SW 1271 (cell line): ENCODE results near the gene TENT4B.

ENCODE experiments used
- DNase-seq, 2 experiments: peaks; one replicate each; lab custom pipeline; 2025; lab: John Stamatoyannopoulos, UW

TENT4B gene

GRCh38 chr16:50195756-50196155 is 42.6 kb downstream of the TENT4B start:
- no peak for DNase-seq

GRCh38 chr16:50197582-50197981 is 44.5 kb downstream of the TENT4B start:
- DNase-seq: no peak

GRCh38 chr16:50198802-50199403 is 45.8 kb downstream of the TENT4B start:
- DNase-seq: no peak

GRCh38 chr16:50201787-50202186 is 48.7 kb downstream of the TENT4B start:
- DNase-seq: no peak

GRCh38 chr16:50202926-50203624 is 50.0 kb downstream of the TENT4B start:
- DNase-seq: peak; percentile 36 to 74

GRCh38 chr16:50203681-50204080 is 50.6 kb downstream of the TENT4B start:
- DNase-seq: no peak

- DNase-seq: no peak
Measured at GRCh38 chr16:50204453-50205108, 51.5 kb downstream of the TENT4B start.

- no peak for DNase-seq
Measured at GRCh38 chr16:50207652-50208051, 54.5 kb downstream of the TENT4B start.

- DNase-seq: no peak
Measured at GRCh38 chr16:50208460-50208931, 55.4 kb downstream of the TENT4B start.

- no peak for DNase-seq
Measured at GRCh38 chr16:50209546-50210265, 56.6 kb downstream of the TENT4B start.

GRCh38 chr16:50210266-50211038 is 57.3 kb downstream of the TENT4B start:
- peak in 1 of 2 experiments; percentile 53 for DNase-seq

- peak in 1 of 2 experiments; percentile 28 for DNase-seq
Measured at GRCh38 chr16:50213939-50214519, 60.9 kb downstream of the TENT4B start.

- DNase-seq: no peak
Measured at GRCh38 chr16:50215680-50216079, 62.6 kb downstream of the TENT4B start.

- DNase-seq: no peak
Measured at GRCh38 chr16:50216231-50216630, 63.1 kb downstream of the TENT4B start.

- DNase-seq: no peak
Measured at GRCh38 chr16:50219402-50219975, 66.4 kb downstream of the TENT4B start.

GRCh38 chr16:50224286-50224685 is 71.2 kb downstream of the TENT4B start:
- DNase-seq: no peak

GRCh38 chr16:50227120-50227519 is 74.0 kb downstream of the TENT4B start:
- no peak for DNase-seq

GRCh38 chr16:50227665-50228064 is 74.6 kb downstream of the TENT4B start:
- DNase-seq: no peak

- no peak for DNase-seq
Measured at GRCh38 chr16:50228364-50228868, 75.3 kb downstream of the TENT4B start.

GRCh38 chr16:50229149-50229726 is 76.1 kb downstream of the TENT4B start:
- no peak for DNase-seq
